Measurements from ENCODE around the gene SNTG2. TPM values are rescaled to one million over a fixed set of nuclear protein-coding genes. Genes with fewer than 3 reads are reported as not detected.

SNTG2 gene
- total and polyA plus RNA-seq, 10 of the 15 experiments (the other 5 are each of a cell fraction or from before 2014, with no cell fraction given) = not detected

- Histone ChIP-seq H3K9me3 (replicated peaks; ENCODE audit: control insufficient read depth, insufficient read depth, low read length) (no peaks in the 10 kb centered on the region), H3K79me2 (ENCODE audit: control insufficient read depth, insufficient read depth, low read length) (no peaks in the 10 kb centered on the region), H3K9ac (ENCODE audit: control insufficient read depth, insufficient read depth, low read length) (no peak overlapping the region), H3K4me2 (ENCODE audit: control insufficient read depth, insufficient read depth) (no peak overlapping the region), H3K36me3 (ENCODE audit: control insufficient read depth in 2 of 2, insufficient read depth in 2 of 2, low read length in 1 of 2) (no peaks in the 10 kb centered on the region), H3K4me1 (ENCODE audit: control insufficient read depth, insufficient read depth, low read length) (no peaks in the 10 kb centered on the region), H3K4me3 (no peak overlapping the region), H3K27ac (ENCODE audit: control insufficient read depth, insufficient read depth) (no peak overlapping the region), H3K27me3 (replicated peaks in 1 of 2; ENCODE audit: control insufficient read depth in 2 of 2, insufficient read depth in 2 of 2, low read length in 1 of 2) (no peaks in the 10 kb centered on the region), H4K20me1 (ENCODE audit: control insufficient read depth, insufficient read depth) (no peaks in the 10 kb centered on the region), H2AFZ (ENCODE audit: control insufficient read depth, low read depth, low read length) (no peak overlapping the region)
- no peak for TF ChIP-seq CHD2 (IDR thresholded peaks at IDR 0.05; ENCODE audit: borderline replicate concordance, low read depth, low read length)
- no peak for TF ChIP-seq STAT1 (conservative IDR thresholded peaks at IDR 0.05)
- TF ChIP-seq CEBPZ (IDR thresholded peaks at IDR 0.05; ENCODE audit: low read depth, low read length) = no peak
- no peak for TF ChIP-seq ATF3 (IDR thresholded peaks at IDR 0.05; ENCODE audit: borderline replicate concordance, extremely low read depth, low read depth, low read length)
- no peak for TF ChIP-seq HDAC6 (IDR thresholded peaks at IDR 0.05; ENCODE audit: unreplicated experiment)
- no peak for TF ChIP-seq IKZF2 (IDR thresholded peaks at IDR 0.05)
- in situ Hi-C loops (cut with MboI) = no loop called here
- ATAC-seq (no peak), FAIRE-seq (no peak), DNase-seq (ENCODE audit: low read depth, low spot score) (no peak)
- POLR2A ChIA-PET = no interaction called here
- RAD21 ChIA-PET (ENCODE audit: unreplicated experiment) = no interaction called here
- intact Hi-C loops (cut with micrococcal nuclease; ENCODE audit: unreplicated experiment) = no loop called here
- WGBS (ENCODE audit: insufficient coverage, insufficient replicate concordance, low lambda C conversion rate, missing lambda C conversion rate) = 38% methylated on average over 3 of the region's 3 CpGs
- CTCF ChIA-PET = no interaction called here
- BruUV-seq (replicated peaks) = no TSS peak
- SMC1A ChIA-PET (ENCODE audit: uncharacterized antibody, unreplicated experiment) = no interaction called here
Measured at GRCh38 chr2:1071650-1072049, 121.0 kb downstream of the SNTG2 start.
